OCI-LY7 (cell line): ENCODE measurements around the gene OR6J1.

Experiments used
- EZH2phosphoT487 ChIP-seq: fragments of 200-600 bp; sonication (generic); IDR thresholded peaks from 2 replicates; pipeline ENCODE4 v1.6.1; 2018; ENCODE audit warnings: low read depth, borderline replicate concordance, mild to moderate bottlenecking, mixed run types, antibody characterized with exemption, low read length, moderate library complexity, mixed read lengths
- TF ChIP-seq, protein P1 (sequence below): fragments of 200-600 bp; sonication (generic); conservative IDR thresholded peaks from 2 replicates; pipeline ENCODE4 v1.5.1; 2014; ENCODE audit warnings: mild to moderate bottlenecking, antibody characterized with exemption, low read length, moderate library complexity, mixed read lengths

DNA sequence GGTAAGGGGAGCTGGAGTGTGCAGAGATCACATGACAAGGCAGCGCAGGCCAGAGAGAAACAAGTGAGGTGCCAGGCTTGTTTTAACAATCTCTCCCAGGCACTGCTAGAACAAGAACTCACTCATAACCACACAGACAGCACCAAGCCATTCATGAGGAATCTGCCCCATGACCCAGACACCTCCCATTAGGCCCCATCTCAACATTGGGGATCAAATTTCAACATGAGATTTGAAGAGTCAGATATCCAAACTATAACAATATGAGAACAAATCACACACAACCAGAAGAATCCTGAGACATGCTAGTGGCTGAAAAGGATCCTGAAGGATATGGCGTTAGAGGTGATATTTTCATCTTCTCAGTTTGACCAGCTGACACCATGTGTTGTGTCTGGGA, 21.9 kb downstream of the OR6J1 start:
- TF ChIP-seq, protein P1, sequence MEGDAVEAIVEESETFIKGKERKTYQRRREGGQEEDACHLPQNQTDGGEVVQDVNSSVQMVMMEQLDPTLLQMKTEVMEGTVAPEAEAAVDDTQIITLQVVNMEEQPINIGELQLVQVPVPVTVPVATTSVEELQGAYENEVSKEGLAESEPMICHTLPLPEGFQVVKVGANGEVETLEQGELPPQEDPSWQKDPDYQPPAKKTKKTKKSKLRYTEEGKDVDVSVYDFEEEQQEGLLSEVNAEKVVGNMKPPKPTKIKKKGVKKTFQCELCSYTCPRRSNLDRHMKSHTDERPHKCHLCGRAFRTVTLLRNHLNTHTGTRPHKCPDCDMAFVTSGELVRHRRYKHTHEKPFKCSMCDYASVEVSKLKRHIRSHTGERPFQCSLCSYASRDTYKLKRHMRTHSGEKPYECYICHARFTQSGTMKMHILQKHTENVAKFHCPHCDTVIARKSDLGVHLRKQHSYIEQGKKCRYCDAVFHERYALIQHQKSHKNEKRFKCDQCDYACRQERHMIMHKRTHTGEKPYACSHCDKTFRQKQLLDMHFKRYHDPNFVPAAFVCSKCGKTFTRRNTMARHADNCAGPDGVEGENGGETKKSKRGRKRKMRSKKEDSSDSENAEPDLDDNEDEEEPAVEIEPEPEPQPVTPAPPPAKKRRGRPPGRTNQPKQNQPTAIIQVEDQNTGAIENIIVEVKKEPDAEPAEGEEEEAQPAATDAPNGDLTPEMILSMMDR = no peak
- TF ChIP-seq EZH2phosphoT487 = no peak
